Measurements from ENCODE around the gene TCN2.
"Not testable (repeated sequence)": the region's sequence is repeated elsewhere in the genome, so short reads cannot be mapped to it uniquely, and the experiment has no call there.

The TCN2 gene

DNA sequence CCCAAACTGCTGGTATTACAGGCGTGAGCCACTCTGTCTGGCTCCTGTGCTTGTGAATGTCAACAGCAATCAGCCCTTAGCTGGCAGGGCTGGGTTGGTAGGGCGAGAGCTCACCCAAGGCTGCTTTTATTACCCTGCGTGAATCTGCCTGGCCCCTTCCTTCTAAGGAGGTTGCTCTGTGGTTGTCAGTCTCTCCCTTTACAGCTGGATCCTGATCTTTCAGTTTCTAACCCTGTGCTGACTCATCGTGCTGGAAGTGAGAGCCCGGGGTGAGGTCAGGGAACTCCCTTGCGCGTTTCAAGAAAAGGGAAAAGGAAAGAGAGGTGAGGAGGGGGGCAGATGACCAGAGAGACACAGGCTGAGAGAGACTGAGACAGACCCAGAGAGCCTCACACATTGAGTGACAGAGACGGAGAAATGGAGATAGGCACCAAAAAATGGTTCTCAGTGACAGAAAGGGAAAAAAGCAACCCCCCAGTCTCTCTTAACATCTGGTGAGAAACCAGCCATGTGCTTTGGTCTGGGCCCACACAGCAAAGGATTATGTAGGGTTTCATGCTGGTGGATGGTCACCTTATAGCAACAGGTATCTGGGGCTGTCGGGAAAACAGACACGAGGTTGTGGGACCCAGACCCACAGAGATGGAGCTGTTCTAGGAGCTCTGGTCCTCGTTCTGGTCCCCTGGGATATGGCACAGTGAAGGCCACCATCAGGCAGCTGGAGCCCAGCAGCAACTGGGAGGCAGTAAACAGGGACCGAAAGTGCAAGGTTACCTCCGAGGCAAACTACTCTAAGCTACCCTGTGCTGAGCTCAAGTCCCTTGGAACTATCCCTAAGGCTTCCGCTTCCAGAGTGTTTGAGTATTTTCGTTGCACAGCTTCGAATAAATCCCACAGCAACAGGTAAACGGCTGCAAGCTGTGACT lies 2.5 kb downstream of the TCN2 start:
- DNase-seq, result peak in 8 of 56 donors; percentile 1 to 17 (median 6)

DNA sequence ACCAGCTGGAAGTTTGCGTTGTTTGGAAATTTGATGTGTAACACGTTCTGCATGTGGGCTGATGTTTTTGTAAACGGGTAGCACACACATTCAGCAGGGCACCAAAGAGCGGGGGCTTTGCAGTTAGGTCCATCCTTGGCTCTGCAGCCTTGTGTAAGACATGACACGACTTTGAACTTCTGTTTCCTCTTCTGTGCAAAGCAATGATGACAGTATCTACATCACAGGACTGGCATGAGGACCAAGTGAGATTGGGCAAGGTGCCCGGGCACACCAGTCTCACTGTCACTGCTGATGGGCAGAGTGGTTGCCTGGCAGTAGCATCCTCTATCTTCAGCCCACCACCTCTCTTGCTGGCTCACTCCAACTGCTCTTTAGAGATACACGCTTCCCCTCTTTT lies 3.3 kb downstream of the TCN2 start:
- DNase-seq, result peak in 1 of 56 donors; percentile 10

GRCh38 chr22:30611197-30611596 lies 4.2 kb downstream of the TCN2 start:
- no peak for DNase-seq

GRCh38 chr22:30612789-30613188 lies 5.8 kb downstream of the TCN2 start:
- DNase-seq, result no peak

DNA sequence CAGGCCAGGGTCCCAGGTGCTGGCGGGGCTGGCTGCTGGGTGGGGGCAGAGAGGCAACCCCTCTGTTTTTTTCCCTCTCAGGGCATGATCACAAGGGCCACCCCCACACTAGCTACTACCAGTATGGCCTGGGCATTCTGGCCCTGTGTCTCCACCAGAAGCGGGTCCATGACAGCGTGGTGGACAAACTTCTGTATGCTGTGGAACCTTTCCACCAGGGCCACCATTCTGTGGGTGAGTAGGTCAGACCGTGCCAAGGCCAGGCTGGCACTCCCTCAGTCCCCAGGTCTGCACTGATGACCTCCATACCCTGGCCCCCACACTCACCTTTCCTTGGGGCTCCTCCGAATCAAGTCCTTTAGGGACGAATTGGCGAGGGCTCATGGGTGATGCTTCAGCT lies 7.3 kb downstream of the TCN2 start:
- DNase-seq, result no peak

DNA sequence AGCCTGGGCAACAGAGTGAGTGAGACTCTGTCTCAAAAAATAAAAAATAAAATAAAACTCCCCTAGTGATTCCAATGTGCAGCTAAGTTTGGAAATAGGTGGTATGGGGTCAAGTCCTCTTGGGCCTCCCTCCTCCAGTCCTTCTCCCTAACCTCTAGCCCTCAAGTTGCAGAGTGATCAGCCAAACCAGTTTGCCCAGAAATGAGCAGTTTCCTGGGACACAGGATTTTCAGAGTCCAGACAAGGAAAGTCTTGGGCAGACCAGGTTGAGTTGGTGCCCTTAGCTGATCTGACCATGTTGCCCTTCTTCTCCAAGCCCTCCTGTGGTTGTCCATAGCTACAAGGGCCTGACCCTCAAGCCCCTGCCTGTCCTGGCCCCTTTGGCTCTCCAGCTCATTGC lies 7.9 kb downstream of the TCN2 start:
- DNase-seq, result no peak

DNA sequence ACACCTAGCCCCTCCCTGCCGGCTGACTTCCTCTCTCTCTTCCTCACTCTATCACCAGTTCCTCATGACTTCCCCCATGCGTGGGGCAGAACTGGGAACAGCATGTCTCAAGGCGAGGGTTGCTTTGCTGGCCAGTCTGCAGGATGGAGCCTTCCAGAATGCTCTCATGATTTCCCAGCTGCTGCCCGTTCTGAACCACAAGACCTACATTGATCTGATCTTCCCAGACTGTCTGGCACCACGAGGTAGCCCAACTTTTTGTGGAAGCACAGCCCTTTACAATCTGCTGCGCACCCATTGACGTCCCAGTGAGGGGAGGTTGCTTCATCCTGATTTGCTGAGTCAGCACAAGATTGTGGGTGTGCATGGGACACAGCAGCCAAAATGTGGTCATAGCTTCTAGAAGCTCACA lies 8.6 kb downstream of the TCN2 start:
- no peak for DNase-seq

DNA sequence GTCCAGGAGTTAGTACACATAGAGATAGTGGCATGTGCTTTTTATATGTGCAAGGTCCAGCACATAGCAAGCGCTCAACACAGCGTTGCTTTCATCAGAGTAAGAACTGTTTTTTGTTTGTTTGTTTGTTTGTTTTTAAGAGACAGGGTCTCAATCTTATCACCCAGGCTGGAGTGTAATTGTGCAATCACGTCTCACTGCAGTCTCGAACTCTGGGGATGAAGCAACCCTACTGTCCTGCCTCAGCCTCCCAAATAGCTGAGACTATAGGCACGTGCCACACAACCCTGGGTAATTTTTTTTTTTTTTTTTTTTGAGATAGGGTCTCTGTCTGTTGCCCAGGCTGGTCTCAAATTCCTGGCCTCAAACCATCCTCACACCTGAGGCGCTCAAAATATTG lies 10.8 kb downstream of the TCN2 start:
- DNase-seq, result no peak

GRCh38 chr22:30619909-30620308 lies 12.9 kb downstream of the TCN2 start:
- DNase-seq, result not testable (repeated sequence)

GRCh38 chr22:30626413-30626812 lies 19.4 kb downstream of the TCN2 start:
- DNase-seq, result no peak

DNA sequence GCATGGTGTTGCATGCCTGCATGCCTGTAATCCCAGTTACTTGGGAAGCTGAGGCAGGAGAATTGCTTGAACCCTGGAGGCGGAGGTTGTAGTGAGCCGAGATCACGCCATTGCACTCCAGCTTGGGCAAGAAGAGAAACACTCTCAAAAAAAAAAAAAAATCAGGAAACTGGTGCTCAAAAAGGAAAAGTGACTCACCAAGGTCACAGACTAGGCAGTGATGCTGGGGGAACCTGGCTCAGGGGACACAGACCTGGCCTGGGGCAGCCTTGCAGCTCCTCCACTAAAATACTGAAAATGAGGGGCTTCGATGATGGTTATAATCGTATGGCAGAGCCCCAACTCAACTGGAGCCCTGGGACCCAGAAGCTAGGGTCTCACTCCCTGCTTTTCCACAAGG lies 20.5 kb downstream of the TCN2 start:
- no peak for DNase-seq

- DNase-seq, result peak in 21 of 56 donors; percentile 11 to 54 (median 32)
Measured at GRCh38 chr22:30628491-30628890, 21.5 kb downstream of the TCN2 start.

- DNase-seq, result not testable (repeated sequence)
Measured at GRCh38 chr22:30631469-30631868, 24.5 kb downstream of the TCN2 start.

- peak in 54 of 56 donors; percentile 28 to 93 (median 79) for DNase-seq
Measured at GRCh38 chr22:30634471-30635233, 27.7 kb downstream of the TCN2 start.

GRCh38 chr22:30635273-30636225 lies 28.6 kb downstream of the TCN2 start, which contains the start of gene SLC35E4:
Gene SLC35E4, plus strand, starts transcription at chr22:30635781. Its CDS starts 670 bp downstream, at chr22:30636451.
- DNase-seq, result peak; percentile 66 to 98 (median 93)

DNA sequence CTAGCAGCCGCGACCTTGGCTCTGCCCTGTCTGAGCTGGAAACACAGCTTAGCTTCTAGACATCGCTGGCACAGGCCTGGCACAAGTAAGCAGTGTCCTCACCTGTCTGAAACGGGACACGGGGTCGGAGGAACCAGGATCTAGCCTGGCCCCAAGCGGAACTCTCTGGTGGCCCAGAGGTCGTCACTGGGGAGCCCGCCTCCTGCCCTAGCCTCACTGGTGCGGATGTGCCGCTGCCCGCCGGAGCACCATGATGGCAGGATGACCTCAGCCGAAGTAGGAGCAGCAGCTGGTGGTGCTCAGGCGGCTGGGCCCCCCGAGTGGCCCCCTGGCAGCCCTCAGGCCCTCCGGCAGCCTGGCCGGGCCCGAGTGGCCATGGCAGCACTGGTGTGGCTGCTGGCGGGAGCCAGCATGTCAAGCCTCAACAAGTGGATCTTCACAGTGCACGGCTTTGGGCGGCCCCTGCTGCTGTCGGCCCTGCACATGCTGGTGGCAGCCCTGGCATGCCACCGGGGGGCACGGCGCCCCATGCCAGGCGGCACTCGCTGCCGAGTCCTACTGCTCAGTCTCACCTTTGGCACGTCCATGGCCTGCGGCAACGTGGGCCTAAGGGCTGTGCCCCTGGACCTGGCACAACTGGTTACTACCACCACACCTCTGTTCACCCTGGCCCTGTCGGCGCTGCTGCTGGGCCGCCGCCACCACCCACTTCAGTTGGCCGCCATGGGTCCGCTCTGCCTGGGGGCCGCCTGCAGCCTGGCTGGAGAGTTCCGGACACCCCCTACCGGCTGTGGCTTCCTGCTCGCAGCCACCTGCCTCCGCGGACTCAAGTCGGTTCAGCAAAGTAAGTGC lies 29.5 kb downstream of the TCN2 start:
- peak in 32 of 56 donors; percentile 14 to 60 (median 46) for DNase-seq

DNA sequence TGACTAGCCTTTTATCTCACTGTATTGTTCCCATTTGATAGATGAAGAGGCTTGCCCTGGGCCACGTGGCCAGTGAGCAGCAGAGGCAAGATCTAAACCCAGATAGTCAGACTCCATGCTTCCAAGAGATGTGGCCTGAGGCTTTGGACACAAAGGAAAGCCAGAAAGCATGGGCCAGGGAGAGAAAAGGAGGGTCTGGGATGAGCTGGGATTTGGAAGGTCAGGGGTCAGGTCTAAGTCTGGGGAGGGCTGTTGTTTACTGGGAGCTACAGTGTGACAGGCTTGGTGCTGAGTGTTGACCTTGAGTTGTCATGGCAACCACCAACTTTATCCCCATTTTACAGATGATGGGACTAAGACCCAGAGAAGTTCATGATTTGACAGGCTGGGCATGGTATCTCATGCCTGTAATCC lies 30.7 kb downstream of the TCN2 start:
- no peak for DNase-seq

- DNase-seq, result no peak
Measured at GRCh38 chr22:30640361-30640760, 33.4 kb downstream of the TCN2 start.

DNA sequence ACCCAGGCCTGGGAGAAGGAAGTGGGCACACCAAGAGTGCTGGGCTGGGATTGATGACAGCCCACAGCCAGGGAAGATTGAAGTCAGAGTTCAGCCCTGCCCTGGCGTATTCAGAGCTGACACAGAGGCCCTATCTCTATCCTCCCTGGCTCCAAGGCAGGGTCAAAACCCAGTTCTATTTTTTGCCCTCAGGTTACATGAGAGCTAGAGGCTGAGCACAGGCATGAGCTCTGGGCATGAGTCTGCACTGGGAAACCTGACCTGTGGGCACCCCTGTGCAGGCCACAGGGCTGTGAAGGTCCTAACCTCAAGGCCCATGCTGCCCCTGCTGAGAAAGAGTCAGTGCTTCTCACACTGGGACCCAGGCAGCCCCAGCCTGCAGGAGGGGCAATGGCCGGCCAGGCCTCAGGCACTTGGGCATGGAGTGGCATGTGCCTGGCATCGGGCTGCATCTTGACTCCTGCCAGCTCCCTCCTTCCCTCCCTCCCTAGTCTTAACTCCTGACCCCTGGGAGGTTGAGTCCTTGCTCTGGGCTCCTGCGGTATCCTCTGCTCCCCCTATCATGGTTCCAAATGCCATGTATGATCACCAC lies 34.0 kb downstream of the TCN2 start:
- DNase-seq, result no peak
